Gastroesophageal sphincter (tissue), 3 donors: ENCODE measurements around the gene CNOT11.

ENCODE experiments used
- EP300 ChIP-seq: sonication (generic); formaldehyde crosslinking; IDR thresholded peaks from one replicate; pipeline ENCODE4 v1.6.1; 2017; ENCODE audit warnings: antibody characterized with exemption, mild to moderate bottlenecking
- POLR2A ChIP-seq, 2 donors: fragments of 450-650 bp; IDR thresholded peaks; one replicate each; pipeline ENCODE4 v1.6.1; 2017; ENCODE audit warnings: antibody characterized with exemption in 2 of 2, mild to moderate bottlenecking in 2 of 2, moderate library complexity in 1 of 2
- TF ChIP-seq, protein P1 (sequence below), 4 experiments: fragments of 200-600 bp in 2 of 4; fragments of 450-650 bp in 2 of 4; sonication (generic) in 1 of 4; IDR thresholded peaks; one replicate each; pipeline ENCODE4 v1.5.1; 2017 to 2019; ENCODE audit warnings: antibody characterized with exemption in 4 of 4, mild to moderate bottlenecking in 2 of 4, moderate library complexity in 2 of 4

DNA sequence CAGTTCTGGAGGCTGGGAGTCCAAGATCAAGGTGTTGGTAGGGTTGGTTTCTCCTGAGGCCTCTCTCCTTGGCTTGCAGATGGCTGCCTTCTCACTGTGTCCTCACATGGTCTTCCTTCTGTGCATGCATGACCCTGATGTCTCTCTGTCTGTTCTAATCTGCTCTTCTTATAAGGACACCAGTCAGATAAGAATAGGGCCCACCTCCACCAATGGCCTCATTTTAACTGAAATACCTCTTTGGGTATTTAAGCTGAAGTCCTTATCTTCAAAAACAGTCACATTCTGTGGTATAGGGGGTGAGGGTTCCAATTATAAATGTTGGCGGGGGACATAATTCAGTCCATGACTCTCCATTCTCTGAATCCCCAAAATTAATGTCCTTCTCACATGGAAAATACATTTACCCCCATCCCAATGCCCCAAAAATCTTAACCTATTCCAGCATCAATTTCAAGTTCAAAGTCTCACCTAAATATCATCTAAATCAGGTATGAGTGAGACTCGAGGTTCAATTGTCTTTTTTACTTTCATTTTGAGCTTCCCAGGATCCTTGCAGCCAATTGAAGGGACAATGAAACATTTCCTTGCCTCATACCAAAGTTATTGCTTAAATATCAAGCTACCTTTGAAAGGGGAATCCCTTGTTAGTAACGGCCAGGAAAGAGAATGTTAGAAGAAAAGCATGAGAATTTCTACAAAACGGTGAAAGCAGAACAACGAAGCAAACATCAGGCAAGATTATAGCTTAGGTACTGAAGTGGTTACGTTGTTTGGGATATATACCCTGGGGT lies 20.6 kb upstream of the CNOT11 start:
- TF ChIP-seq POLR2A (IDR thresholded peaks at IDR 0.05), result no peak
- no peak for TF ChIP-seq EP300
- TF ChIP-seq, protein P1, sequence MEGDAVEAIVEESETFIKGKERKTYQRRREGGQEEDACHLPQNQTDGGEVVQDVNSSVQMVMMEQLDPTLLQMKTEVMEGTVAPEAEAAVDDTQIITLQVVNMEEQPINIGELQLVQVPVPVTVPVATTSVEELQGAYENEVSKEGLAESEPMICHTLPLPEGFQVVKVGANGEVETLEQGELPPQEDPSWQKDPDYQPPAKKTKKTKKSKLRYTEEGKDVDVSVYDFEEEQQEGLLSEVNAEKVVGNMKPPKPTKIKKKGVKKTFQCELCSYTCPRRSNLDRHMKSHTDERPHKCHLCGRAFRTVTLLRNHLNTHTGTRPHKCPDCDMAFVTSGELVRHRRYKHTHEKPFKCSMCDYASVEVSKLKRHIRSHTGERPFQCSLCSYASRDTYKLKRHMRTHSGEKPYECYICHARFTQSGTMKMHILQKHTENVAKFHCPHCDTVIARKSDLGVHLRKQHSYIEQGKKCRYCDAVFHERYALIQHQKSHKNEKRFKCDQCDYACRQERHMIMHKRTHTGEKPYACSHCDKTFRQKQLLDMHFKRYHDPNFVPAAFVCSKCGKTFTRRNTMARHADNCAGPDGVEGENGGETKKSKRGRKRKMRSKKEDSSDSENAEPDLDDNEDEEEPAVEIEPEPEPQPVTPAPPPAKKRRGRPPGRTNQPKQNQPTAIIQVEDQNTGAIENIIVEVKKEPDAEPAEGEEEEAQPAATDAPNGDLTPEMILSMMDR (IDR thresholded peaks at IDR 0.05), result no peak
